T-helper 1 cell treated with Interleukin-12 subunit alpha and Interleukin-12 subunit beta and Interleukin-4 antibody, amounts not matched to agents 30 ng/mL and 1 ng/mL, for 36 hours (primary cell): ENCODE measurements around the gene NOTCH3. TPM values are rescaled to one million over a fixed set of nuclear protein-coding genes. Genes with fewer than 3 reads are reported as not detected.

Experiments
- intact Hi-C: fragments of 100-400 bp; cut with micrococcal nuclease; formaldehyde crosslinking; loops from one replicate; pipeline ENCODE4 v1.15.1; 2024
- total RNA-seq: library from RNA; stranded (reverse); gene quantifications from 2 replicates; pipeline ENCODE4 v1.2.3, GENCODE V29; 2022

The NOTCH3 gene
- total RNA-seq, 1 donor from 2014 or later = not detected

GRCh38 chr19:15169541-15170285, 31.1 kb downstream of the NOTCH3 start:
- intact Hi-C loops = no loop called here

DNA sequence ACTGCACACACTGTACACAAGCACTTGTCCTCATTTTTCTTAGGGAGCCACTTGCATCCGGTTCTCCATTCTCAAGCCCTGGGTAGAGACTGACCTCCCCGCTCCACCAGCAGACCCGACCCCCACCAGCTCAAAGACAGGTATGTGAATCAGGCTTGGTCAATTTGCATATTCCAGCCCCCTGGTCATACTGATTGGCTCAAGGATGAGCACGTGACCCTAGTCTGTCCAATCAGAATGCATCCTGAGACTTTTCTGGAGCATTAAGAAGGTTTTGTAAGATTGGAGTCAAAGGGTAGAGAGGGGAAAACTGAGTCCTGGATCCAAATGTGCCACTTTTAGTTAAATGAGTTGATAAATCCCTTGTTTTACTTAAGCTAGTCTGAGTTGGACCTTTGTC, 34.1 kb downstream of the NOTCH3 start:
- intact Hi-C loops = no loop called here

DNA sequence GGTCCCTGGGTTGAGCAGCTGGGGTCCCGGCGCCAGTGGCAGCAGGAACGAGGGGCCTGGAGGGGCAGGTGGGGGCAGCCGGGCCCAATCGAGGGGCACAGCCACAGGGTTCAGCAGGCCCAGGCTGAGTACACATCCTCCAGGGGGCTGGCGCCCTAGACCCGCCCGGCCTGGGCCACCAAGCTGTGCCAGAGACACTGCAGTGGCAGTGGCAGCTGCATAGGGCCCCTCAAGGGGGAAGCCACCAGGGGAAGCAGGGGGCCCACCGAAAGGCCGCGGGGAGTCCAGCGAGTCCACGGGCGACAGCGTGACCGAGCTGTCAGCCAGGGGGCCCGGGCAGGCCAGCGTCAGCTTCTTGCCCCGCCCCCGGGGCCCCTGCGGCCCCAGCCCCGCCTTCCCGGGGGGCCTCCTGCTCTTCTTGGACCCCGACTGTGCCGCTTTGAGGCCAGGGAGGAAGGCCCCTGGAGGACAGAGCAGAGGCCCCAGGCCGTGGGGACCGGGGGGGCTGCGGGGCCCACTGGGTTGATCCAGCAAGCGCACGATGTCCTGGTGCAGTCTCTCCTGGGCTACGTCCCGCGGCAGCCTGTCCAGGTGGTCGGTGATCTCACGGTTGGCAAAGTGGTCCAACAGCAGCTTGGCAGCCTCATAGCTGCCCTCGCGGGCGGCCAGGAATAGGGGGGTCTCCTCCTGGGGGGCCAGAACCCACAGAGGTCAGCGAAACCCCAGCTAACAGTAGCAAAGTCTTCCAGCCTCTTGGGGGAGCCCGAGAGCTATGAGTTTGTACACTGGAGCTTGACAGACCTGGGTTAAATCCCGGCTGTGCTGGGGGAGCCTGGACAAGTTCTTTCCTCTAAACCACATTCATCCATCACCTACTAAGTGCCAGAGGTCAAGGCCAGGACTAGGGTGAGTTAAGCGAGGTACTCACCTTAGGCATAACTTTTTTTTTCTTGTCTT, 39.5 kb downstream of the NOTCH3 start:
- intact Hi-C loops = no loop called here

DNA sequence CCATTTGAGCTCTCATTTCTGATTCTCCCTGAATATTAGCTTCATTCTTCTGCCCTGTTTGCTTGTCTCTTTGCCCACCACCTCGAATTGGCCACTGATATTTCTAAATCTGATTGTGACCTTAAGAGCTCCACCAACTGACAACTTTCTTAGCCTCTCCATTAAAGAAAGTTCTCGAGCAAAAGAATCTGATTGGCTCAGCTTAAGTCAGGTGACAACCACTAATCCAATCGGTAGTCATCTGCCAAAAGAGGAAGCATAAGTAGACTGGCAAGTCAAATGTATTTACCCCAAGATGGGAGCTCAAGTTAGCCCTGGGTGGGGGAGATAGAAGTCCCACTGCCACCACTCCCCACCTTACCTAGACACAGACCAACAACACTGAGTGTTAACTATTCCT, 41.5 kb downstream of the NOTCH3 start:
- intact Hi-C loops = loop anchor here (10.0 kb wide), 1 partner anchor 284 kb away; no protein-coding TSS in a partner anchor

- intact Hi-C loops = loop anchor here (10.0 kb wide), 1 partner anchor 282 kb away; no protein-coding TSS in a partner anchor
These were observed 44.4 kb downstream of the NOTCH3 start for GRCh38 chr19:15156391-15156790.

- intact Hi-C loops = loop anchor here (10.0 kb wide), 1 partner anchor 280 kb away; no protein-coding TSS in a partner anchor
These were observed 45.5 kb downstream of the NOTCH3 start for GRCh38 chr19:15155296-15155695.

DNA sequence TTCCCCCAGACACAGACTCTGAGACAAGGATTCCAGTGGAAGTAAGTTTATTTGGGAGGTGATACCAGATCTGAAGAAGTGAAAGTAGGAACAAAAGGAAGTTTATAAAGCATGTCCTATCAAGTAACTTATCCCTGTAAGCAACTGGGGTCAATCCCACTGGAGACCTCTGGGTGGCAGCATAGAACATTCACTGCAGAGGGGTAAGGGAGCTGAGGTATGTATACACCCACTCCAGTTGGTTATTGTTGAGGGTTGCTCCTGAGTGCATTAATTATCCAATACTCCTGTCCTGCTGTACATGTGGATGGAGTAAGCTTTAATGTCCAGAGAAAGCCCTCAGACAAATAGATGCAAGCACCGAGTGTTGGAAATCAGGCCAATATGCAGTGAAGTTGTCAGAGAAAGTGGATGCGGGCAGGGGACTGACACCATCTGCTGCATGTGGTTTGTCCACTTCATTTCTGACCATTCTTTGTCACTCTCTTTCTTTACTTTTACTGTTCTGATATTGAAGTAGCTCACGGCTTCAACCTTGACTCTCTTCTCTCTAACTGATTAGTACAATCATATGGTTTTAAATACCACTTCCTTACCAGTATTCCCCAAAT, 46.7 kb downstream of the NOTCH3 start:
- intact Hi-C loops = loop anchor here (10.0 kb wide), 1 partner anchor 279 kb away; no protein-coding TSS in a partner anchor

DNA sequence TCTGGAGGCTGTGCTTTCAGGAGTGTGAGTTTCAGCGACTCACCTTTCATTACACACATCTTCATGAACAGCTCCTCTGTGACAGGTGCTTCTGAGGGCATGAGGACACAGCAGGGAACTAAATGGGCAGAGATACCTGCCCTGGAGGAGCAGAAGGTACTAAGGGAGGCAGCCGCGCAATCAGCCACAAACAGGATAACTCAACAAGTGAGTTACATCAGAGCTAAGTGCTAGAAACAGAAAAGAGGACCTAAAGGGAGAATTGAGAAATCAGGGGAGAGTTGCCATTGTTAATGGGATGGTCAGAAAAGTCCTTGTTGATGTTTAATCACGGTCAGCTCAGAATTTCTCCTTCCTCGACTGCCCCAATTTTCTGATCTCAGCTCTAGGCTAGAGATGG, 51.1 kb downstream of the NOTCH3 start:
- intact Hi-C loops = loop anchor here (1.0 to 10.0 kb wide), 3 partner anchors 48 to 275 kb away; no protein-coding TSS in a partner anchor

GRCh38 chr19:15147090-15147489, 53.7 kb downstream of the NOTCH3 start:
- intact Hi-C loops = no loop called here

GRCh38 chr19:15144046-15144646, 56.6 kb downstream of the NOTCH3 start:
- intact Hi-C loops = no loop called here

- intact Hi-C loops = no loop called here
These were observed 58.5 kb downstream of the NOTCH3 start for GRCh38 chr19:15142313-15142712.

DNA sequence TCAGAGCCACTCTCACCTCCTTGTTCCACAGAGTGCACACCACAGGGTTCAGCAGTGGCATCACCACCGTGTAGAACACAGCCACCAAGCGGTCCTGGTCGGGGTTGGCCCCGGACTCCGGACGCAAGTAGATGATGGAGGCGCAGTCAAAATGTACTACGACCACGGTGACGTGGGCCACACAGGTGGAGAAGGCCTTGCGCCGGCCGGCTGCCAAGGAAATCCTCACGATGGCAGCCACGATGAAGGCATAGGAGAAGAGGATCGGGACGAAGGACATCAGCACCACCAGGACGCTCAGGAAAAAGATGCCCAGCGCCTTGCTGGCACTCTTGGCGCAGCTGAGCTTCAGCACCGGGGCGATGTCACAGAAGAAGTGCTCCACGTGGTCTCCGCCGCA, 59.7 kb downstream of the NOTCH3 start:
- intact Hi-C loops = no loop called here

DNA sequence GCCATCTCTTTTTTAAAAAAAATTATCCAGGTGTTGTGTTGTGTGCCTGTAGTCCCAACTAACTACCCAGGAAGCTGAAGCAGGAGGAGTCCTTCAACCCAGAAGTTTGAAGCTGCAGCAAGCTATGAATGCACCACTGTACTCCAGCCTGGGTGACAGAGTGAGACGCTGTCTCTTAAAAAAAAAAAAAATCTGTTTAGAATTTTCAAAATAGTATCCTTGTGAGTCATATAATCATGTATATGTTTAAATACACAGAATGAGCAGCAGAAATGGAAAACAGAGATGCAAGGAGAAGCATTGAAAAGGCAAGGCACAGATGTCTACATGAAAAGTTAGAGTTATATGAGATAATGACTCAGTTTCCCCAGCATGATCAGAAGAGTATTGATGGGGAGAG, 62.4 kb downstream of the NOTCH3 start:
- intact Hi-C loops = no loop called here

DNA sequence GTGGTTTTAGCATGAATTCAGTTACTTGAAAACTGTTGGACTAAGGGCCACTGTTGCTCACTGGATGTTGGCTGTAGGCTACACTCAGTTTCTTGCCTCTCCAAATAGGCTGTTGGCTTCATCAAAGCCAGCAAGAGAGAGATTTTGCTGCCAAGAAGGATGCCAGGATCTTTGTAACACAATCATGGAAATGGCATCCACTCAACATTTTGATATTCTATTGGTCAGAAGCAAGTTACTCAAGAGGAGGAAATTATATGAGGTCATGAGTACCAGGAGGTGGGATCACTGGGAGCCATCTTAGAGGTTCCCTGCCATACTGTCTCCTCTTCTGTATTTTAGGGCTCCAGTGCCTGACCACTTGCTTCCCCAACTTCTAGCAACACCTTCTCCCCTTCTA, 63.0 kb downstream of the NOTCH3 start:
- intact Hi-C loops = no loop called here

DNA sequence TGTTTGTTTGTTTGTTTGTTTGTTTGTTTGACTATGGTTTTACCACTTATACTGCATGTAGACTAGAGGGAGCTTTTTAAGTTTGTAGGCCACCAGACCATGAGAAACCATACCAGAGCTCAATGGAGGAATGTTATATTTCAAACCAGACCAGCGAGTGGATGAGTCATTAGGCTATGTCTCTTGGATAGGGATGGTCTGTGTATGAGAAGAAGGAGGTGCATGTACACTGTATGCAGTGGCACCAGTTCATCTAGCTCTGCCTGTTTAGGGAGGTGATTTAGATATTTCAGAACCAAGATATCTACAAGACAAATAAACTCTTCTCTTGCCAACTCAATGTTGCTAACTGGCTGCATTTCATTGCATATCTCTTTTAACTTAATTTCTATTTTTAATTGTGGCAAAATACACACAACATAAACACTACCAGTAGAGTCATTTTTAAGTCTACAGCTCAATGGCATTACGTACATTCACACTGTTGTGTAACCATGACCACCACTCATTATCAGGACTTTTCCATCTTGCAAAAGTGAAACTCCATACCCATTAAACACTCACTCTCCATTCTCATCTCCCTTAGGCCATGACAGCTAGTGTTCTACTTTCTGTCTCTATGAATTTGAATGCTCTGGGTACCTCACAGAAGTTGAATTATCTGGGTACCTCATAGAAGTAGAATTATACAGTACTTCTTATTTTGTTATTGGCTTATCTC, 64.4 kb downstream of the NOTCH3 start:
- intact Hi-C loops = no loop called here

DNA sequence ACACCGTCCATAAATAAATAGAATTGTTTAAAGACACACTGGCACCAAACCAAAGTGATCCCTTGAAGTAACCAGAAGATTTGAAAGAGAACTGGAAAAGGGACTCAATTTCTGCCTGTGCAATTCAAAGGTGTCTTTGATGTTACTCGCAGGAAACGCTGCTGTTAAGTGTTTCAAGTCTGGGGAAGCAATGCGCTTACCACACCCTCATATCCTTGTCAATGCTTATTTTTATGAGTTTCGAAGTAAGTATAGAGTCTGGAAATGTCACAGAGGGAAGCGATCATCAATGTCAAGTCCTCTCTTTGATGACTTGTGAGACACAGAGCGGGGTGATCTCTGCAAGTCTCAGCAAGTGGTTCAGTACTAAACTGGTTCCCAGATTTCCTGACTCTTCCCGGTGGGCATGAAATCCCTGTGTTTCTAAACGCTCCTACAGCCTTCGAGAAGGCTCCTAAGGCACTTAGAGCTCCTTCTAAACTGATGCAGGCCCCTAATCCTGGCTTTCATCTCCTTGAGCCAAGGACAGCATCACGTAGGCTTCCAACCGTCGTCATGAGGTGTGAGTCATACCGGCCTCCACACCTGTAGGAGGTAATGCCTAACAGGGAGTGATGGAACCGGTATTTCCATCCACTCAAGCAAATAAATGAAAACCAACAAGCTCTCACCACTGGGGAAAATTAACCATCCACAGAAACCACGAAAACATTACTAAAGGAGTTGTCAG, 70.8 kb downstream of the NOTCH3 start:
- intact Hi-C loops = loop anchor here (5.0 kb wide), 3 partner anchors 1143 to 1947 kb away; partner anchors contain the start of genes HAUS8 and MYO9B

- intact Hi-C loops = loop anchor here (5.0 kb wide), 3 partner anchors 1141 to 1949 kb away; partner anchors contain the start of genes HAUS8 and MYO9B
These were observed 72.5 kb downstream of the NOTCH3 start for GRCh38 chr19:15128162-15128770.

GRCh38 chr19:15126131-15126910, 74.5 kb downstream of the NOTCH3 start:
- intact Hi-C loops = loop anchor here (5.0 kb wide), 3 partner anchors 1139 to 1951 kb away; partner anchors contain the start of genes HAUS8 and MYO9B
